ENCODE measurements around the gene MSI1.

DNA sequence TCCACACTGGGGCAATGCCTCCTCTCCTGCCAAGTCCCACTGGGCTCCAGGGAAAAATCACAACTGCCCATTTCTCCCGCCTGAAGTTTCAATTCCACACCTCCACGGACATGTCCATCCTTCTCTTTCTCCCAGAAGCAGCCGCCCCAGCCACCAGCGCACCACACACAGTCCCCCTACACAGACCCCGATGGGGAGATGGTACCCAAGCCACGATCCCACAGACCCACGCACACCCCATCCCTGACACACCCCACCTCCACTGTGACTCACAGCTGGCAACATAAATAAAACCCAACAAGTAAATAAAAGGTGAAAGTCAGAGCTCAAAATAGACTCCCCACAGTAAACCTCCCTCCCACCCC is 2.6 kb downstream of the MSI1 start:
- TF ChIP-seq, protein P1, sequence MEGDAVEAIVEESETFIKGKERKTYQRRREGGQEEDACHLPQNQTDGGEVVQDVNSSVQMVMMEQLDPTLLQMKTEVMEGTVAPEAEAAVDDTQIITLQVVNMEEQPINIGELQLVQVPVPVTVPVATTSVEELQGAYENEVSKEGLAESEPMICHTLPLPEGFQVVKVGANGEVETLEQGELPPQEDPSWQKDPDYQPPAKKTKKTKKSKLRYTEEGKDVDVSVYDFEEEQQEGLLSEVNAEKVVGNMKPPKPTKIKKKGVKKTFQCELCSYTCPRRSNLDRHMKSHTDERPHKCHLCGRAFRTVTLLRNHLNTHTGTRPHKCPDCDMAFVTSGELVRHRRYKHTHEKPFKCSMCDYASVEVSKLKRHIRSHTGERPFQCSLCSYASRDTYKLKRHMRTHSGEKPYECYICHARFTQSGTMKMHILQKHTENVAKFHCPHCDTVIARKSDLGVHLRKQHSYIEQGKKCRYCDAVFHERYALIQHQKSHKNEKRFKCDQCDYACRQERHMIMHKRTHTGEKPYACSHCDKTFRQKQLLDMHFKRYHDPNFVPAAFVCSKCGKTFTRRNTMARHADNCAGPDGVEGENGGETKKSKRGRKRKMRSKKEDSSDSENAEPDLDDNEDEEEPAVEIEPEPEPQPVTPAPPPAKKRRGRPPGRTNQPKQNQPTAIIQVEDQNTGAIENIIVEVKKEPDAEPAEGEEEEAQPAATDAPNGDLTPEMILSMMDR (conservative IDR thresholded peaks at IDR 0.05; ENCODE audit: low read length): no peak
- TF ChIP-seq EZH2phosphoT487 (IDR thresholded peaks at IDR 0.05; ENCODE audit: borderline replicate concordance, low read depth, low read length): no peak

Measured in OCI-LY7 (cell line).